NB4 (cell line): ENCODE results near the gene CACNG4.

Experiments
- CTCF ChIP-seq: IDR thresholded peaks from one replicate; pipeline ENCODE4 v1.5.1; 2012; ENCODE audit warnings: low read depth, low read length
- MAX ChIP-seq: IDR thresholded peaks from 2 replicates; pipeline ENCODE4 v1.6.1; 2011; ENCODE audit warnings: low read depth, low read length
- POLR2A ChIP-seq: IDR thresholded peaks from 2 replicates; pipeline ENCODE4 v1.6.1; 2011; ENCODE audit warnings: mild to moderate bottlenecking; ENCODE audit not compliant: insufficient read length; ENCODE audit errors: extremely low read depth

- no peak for TF ChIP-seq CTCF
- no peak for TF ChIP-seq MAX
- no peak for TF ChIP-seq POLR2A
Observed at GRCh38 chr17:66970140-66970539, 5.6 kb downstream of the CACNG4 start.
